Mesenchymal stem cell (in vitro differentiated cells and primary cell): ENCODE data around the gene ACTN4.
A peak's percentile ranks its signal among the peaks of the same experiment; 100 is the strongest.

Source experiments
- DNase-seq: peaks from one replicate; pipeline ENCODE4 v3.0.0-alpha.2; 2013
- H2AFZ ChIP-seq: one replicate; pipeline ENCODE4 v1.6.1; 2013; ENCODE audit warnings: low read depth, mild to moderate bottlenecking, control low read depth, inconsistent platforms, low read length, moderate library complexity
- H2AK5ac ChIP-seq: 2 replicates; pipeline ENCODE4 v1.6.1; 2013; ENCODE audit warnings: low read length, moderate library complexity, mild to moderate bottlenecking, inconsistent platforms; ENCODE audit not compliant: severe bottlenecking
- H2BK120ac ChIP-seq: one replicate; pipeline ENCODE4 v1.6.1; 2013; ENCODE audit warnings: low read depth, mild to moderate bottlenecking, inconsistent platforms, low read length, moderate library complexity
- H2BK12ac ChIP-seq, 2 experiments: one replicate each; pipeline ENCODE4 v1.6.1; 2013; ENCODE audit warnings: inconsistent platforms in 2 of 2, low read length in 2 of 2, mild to moderate bottlenecking in 2 of 2, moderate library complexity in 2 of 2, control low read depth in 1 of 2
- H2BK15ac ChIP-seq: one replicate; pipeline ENCODE4 v1.6.1; 2013; ENCODE audit warnings: mild to moderate bottlenecking, low read depth, inconsistent platforms; ENCODE audit not compliant: poor library complexity, severe bottlenecking
- H2BK5ac ChIP-seq: 2 replicates; pipeline ENCODE4 v1.6.1; 2013; ENCODE audit warnings: low read depth, mild to moderate bottlenecking, low read length, control low read depth, inconsistent platforms; ENCODE audit not compliant: poor library complexity, severe bottlenecking
- H3K14ac ChIP-seq, 2 experiments: one replicate each; pipeline ENCODE4 v1.6.1; 2013; ENCODE audit warnings: inconsistent platforms in 2 of 2, low read length in 2 of 2, control low read depth in 1 of 2, mild to moderate bottlenecking in 1 of 2, moderate library complexity in 1 of 2
- H3K18ac ChIP-seq, 2 experiments: one replicate each; pipeline ENCODE4 v1.6.1; 2013; ENCODE audit warnings: inconsistent platforms in 2 of 2, low read length in 2 of 2, control low read depth in 1 of 2, low read depth in 1 of 2, mild to moderate bottlenecking in 1 of 2
- H3K23ac ChIP-seq, 2 experiments: one replicate each; pipeline ENCODE4 v1.6.1; 2013; ENCODE audit warnings: inconsistent platforms in 2 of 2, low read length in 2 of 2, mild to moderate bottlenecking in 2 of 2, moderate library complexity in 2 of 2, control low read depth in 1 of 2
- H3K27ac ChIP-seq: 2 replicates; pipeline ENCODE4 v1.5.1; 2013; ENCODE audit warnings: mild to moderate bottlenecking, moderate library complexity, low read length, control low read depth, inconsistent platforms; ENCODE audit not compliant: poor library complexity, severe bottlenecking
- H3K27me3 ChIP-seq, 2 experiments: 2 replicates each; pipeline versions ENCODE4 v1.6.1 to v1.7.0; 2013; ENCODE audit warnings: low read length in 2 of 2, mild to moderate bottlenecking in 2 of 2, moderate library complexity in 2 of 2, control low read depth in 1 of 2, inconsistent platforms in 1 of 2; ENCODE audit not compliant: control insufficient read depth in 1 of 2, insufficient read depth in 1 of 2
- H3K36me3 ChIP-seq, 2 experiments: 2 replicates each; pipeline versions ENCODE4 v1.6.1 to v1.7.0; 2013; ENCODE audit warnings: low read length in 2 of 2, control low read depth in 1 of 2, inconsistent platforms in 1 of 2, low read depth in 1 of 2, mild to moderate bottlenecking in 1 of 2; ENCODE audit not compliant: insufficient read depth in 2 of 2, control insufficient read depth in 1 of 2
- H3K4ac ChIP-seq, 2 experiments: one replicate each; pipeline ENCODE4 v1.6.1; 2013; ENCODE audit warnings: inconsistent platforms in 2 of 2, low read length in 2 of 2, mild to moderate bottlenecking in 2 of 2, moderate library complexity in 2 of 2, control low read depth in 1 of 2, low read depth in 1 of 2
- H3K4me1 ChIP-seq: 2 replicates; pipeline ENCODE4 v1.6.1; 2013; ENCODE audit warnings: low read depth, low read length, control low read depth; ENCODE audit not compliant: control insufficient read depth, insufficient read depth
- H3K4me2 ChIP-seq: 2 replicates; pipeline ENCODE4 v1.6.1; 2013; ENCODE audit warnings: low read length, mild to moderate bottlenecking, inconsistent platforms; ENCODE audit not compliant: poor library complexity, severe bottlenecking
- H3K4me3 ChIP-seq, 2 experiments: 2 replicates each; pipeline versions ENCODE4 v1.5.1 to v1.7.0; 2013; ENCODE audit warnings: low read length in 2 of 2, mild to moderate bottlenecking in 2 of 2, control low read depth in 1 of 2, low read depth in 1 of 2; ENCODE audit not compliant: insufficient read depth in 1 of 2
- H3K79me1 ChIP-seq: replicated peaks from 2 replicates; pipeline ENCODE4 v1.6.1; 2013; ENCODE audit warnings: mild to moderate bottlenecking, control low read depth, low read length, inconsistent platforms; ENCODE audit not compliant: poor library complexity, severe bottlenecking
- H3K9ac ChIP-seq: 2 replicates; pipeline ENCODE4 v1.7.0; 2013; ENCODE audit warnings: mild to moderate bottlenecking, low read length, moderate library complexity
- H3K9me3 ChIP-seq: 2 replicates; pipeline ENCODE4 v1.7.0; 2013; ENCODE audit warnings: mild to moderate bottlenecking, low read length; ENCODE audit not compliant: control insufficient read depth
- H4K8ac ChIP-seq: one replicate; pipeline ENCODE4 v1.6.1; 2013; ENCODE audit warnings: inconsistent platforms, mild to moderate bottlenecking, low read length, moderate library complexity
- H4K91ac ChIP-seq: one replicate; pipeline ENCODE4 v1.6.1; 2013; ENCODE audit warnings: mild to moderate bottlenecking, low read length, inconsistent platforms
- WGBS: methylation state at CpG from one replicate; pipeline ENCODE4 v1.1.7; 2013; ENCODE audit warnings: mixed read lengths; 5-methylcytosine and 5-hydroxymethylcytosine counted together

Gene ACTN4

GRCh38 chr19:38709671-38710415 is 62.4 kb downstream of the ACTN4 start:
- WGBS: 93% methylated on average over 27 of the region's 27 CpGs

DNA sequence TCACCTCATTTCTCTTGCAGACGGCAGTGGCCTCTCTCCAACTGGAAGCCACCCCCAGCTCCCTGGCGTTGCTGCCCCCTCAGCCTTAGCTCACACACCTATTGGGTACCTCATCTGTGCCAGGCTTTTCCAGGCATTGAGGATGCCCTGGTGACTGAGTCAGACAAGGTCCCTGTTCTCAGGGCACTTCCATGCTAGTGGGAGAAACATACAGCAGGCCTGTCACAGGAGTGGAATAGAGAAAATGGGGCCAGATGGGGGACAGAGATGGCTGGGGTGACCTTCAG is 62.9 kb downstream of the ACTN4 start:
- Histone ChIP-seq H2BK5ac (peak overlapping the region; percentile 1), H3K23ac (peak overlapping the region in 1 of 2 experiments; percentile 48), H3K27me3 (no peaks in the 10 kb centered on the region), H3K36me3 (peaks cover 90 to 95% of the 10 kb centered on the region in 2 experiments), H3K4me2 (no peak overlapping the region), H3K9me3 (no peaks in the 10 kb centered on the region), H4K91ac (no peak overlapping the region), H3K4ac (no peak overlapping the region), H4K8ac (no peak overlapping the region), H2BK120ac (no peak overlapping the region), H3K4me3 (no peak overlapping the region), H2AFZ (no peak overlapping the region), H2AK5ac (peak overlapping the region; percentile 28), H2BK12ac (peak overlapping the region in 1 of 2 experiments; percentile 22), H3K4me1 (peaks cover 70% of the 10 kb centered on the region), H3K27ac (peak overlapping the region; percentile 92), H3K14ac (peak overlapping the region in 1 of 2 experiments; percentile 56), H2BK15ac (no peak overlapping the region), H3K79me1 (peaks cover 9% of the 10 kb centered on the region), H3K18ac (peak overlapping the region in 1 of 2 experiments; percentile 48), H3K9ac (no peak overlapping the region)
- WGBS: 86% methylated on average over 2 of the region's 2 CpGs
- DNase-seq: no peak

More at GRCh38 chr19:38709671-38710415, 62.4 kb downstream of the ACTN4 start:
- no peaks in the 10 kb centered on the region for H3K27me3 ChIP-seq
- no peaks in the 10 kb centered on the region for H3K9me3 ChIP-seq
- peaks cover 93 to 98% of the 10 kb centered on the region in 2 experiments for H3K36me3 ChIP-seq
- peak overlapping the region in 1 of 2 experiments; percentile 48 for H3K23ac ChIP-seq
- H4K91ac ChIP-seq: no peak overlapping the region
- no peak overlapping the region for H2BK120ac ChIP-seq
- no peak overlapping the region for H3K4me2 ChIP-seq
- H2AFZ ChIP-seq: no peak overlapping the region
- peak overlapping the region; percentile 92 for H3K27ac ChIP-seq
- H3K4me1 ChIP-seq: peaks cover 73% of the 10 kb centered on the region
- H3K18ac ChIP-seq: peak overlapping the region in 1 of 2 experiments; percentile 48
- H2BK12ac ChIP-seq: peak overlapping the region in 1 of 2 experiments; percentile 22
- no peak overlapping the region for H2BK15ac ChIP-seq
- no peak overlapping the region for H3K4ac ChIP-seq
- peaks cover 10% of the 10 kb centered on the region for H3K79me1 ChIP-seq
- H3K4me3 ChIP-seq: no peak overlapping the region
- H2BK5ac ChIP-seq: peak overlapping the region; percentile 1
- H2AK5ac ChIP-seq: peak overlapping the region; percentile 20
- DNase-seq: no peak
- H3K14ac ChIP-seq: peak overlapping the region in 1 of 2 experiments; percentile 56
- no peak overlapping the region for H3K9ac ChIP-seq
- H4K8ac ChIP-seq: peak overlapping the region; percentile 24

DNA sequence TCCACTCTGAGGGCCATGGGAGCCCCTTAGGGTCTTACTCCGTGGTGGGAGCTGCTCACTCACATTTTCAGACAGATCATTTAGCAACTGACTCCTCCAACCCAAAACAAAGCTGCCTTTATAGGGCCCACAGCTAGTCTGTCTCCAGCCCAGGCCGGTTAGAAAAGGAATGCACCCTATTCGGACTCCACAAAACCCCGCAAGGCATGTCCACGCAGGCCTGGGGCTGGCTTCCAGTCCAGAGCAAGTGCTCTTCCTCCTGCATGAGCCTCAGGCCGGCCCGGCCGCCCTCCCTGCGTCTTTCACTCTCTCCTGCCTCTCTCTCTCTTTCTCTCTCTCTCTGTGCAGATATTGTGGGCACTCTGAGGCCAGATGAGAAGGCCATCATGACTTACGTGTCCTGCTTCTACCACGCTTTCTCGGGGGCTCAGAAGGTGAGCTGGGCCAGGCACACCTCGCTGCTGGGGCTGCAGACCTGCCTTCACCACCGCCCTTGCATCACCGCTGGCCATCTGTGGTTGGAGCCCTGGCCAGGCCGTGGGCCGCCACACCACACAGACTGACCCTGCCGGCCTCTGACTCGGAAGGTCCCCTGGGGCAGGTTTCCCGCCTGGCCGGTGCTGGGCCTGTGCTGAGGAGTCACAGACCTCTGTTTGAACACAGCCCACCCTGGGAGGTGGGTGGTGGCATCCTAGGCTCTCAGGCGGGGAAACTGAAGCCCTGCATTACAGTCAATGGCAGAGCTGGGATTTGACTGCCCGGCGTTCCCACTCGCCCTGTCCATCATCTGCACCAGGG is 63.7 kb downstream of the ACTN4 start:
- H2BK15ac ChIP-seq: no peak overlapping the region
- 77% methylated on average over 25 of the region's 25 CpGs for WGBS
- peak overlapping the region in 1 of 2 experiments; percentile 44 for H3K18ac ChIP-seq

GRCh38 chr19:38711726-38712153 is 64.3 kb downstream of the ACTN4 start:
- Histone ChIP-seq H2BK15ac (no peak overlapping the region), H2BK5ac (peak overlapping the region; percentile 3), H2BK120ac (no peak overlapping the region), H3K9me3 (no peaks in the 10 kb centered on the region), H3K9ac (peak overlapping the region; percentile 46), H3K18ac (peak overlapping the region in 1 of 2 experiments; percentile 42), H3K4me2 (no peak overlapping the region), H3K27me3 (no peaks in the 10 kb centered on the region), H3K79me1 (peaks cover 8% of the 10 kb centered on the region), H3K23ac (peak overlapping the region in 1 of 2 experiments; percentile 6), H3K4ac (no peak overlapping the region), H2AFZ (no peak overlapping the region), H3K4me1 (peaks cover 67% of the 10 kb centered on the region), H2AK5ac (peak overlapping the region; percentile 33), H3K27ac (peak overlapping the region; percentile 92), H4K91ac (no peak overlapping the region), H3K4me3 (no peak overlapping the region), H4K8ac (peak overlapping the region; percentile 16), H3K14ac (no peak overlapping the region), H2BK12ac (peak overlapping the region; percentile 42 to 46), H3K36me3 (peaks cover 87 to 90% of the 10 kb centered on the region in 2 experiments)
- WGBS: 48% methylated on average over 12 of the region's 12 CpGs
- peak; percentile 94 for DNase-seq

More for the DNA sequence above, 63.7 kb downstream of the ACTN4 start:
- Histone ChIP-seq H3K4ac (no peak overlapping the region), H2AFZ (no peak overlapping the region), H3K9me3 (no peaks in the 10 kb centered on the region), H3K79me1 (peaks cover 8% of the 10 kb centered on the region), H3K14ac (no peak overlapping the region), H3K27me3 (no peaks in the 10 kb centered on the region), H3K27ac (peak overlapping the region; percentile 92), H4K8ac (peak overlapping the region; percentile 16), H3K23ac (peak overlapping the region in 1 of 2 experiments; percentile 6), H2AK5ac (peak overlapping the region; percentile 28), H2BK12ac (peak overlapping the region; percentile 42 to 46), H3K4me2 (no peak overlapping the region), H3K4me3 (no peak overlapping the region), H2BK5ac (peak overlapping the region; percentile 32), H4K91ac (peak overlapping the region; percentile 52), H2BK120ac (no peak overlapping the region), H3K36me3 (peaks cover 87 to 90% of the 10 kb centered on the region in 2 experiments), H3K4me1 (peaks cover 67% of the 10 kb centered on the region), H3K9ac (peak overlapping the region; percentile 46)
- peak; percentile 61 for DNase-seq
